H1 (cell line): Measurements from ENCODE around the gene CXCL6. TPM values are rescaled to one million over a fixed set of nuclear protein-coding genes. Genes with fewer than 3 reads are reported as not detected.
A peak's percentile ranks its signal among the peaks of the same experiment; 100 is the strongest.

Experiments used
- CTCF ChIA-PET: fragments of 300-600 bp; sonication (Branson Sonifier 250); formaldehyde crosslinking; loops from one replicate; lab custom pipeline; 2021; ENCODE audit not compliant: partially characterized antibody; lab: Charles Lee
- POLR2A ChIA-PET: fragments of 300-600 bp; sonication (Branson Sonifier 250); formaldehyde crosslinking; loops from one replicate; lab custom pipeline; 2021; ENCODE audit warnings: inconsistent platforms; ENCODE audit not compliant: partially characterized antibody; lab: Charles Lee
- DNase-seq, 2 experiments: peaks; one replicate each; pipeline versions ENCODE4 v3.0.0 to v3.0.0-alpha.2; 2010 to 2022; ENCODE audit warnings: low spot score in 2 of 2, low read depth in 1 of 2, mixed read lengths in 1 of 2
- FAIRE-seq: peaks from 2 replicates; lab custom pipeline; 2011; peaks lifted over from hg19 to GRCh38; lab: Jason Lieb, UNC
- H2AFZ ChIP-seq: 2 replicates; pipeline ENCODE4 v1.8.1; 2012; ENCODE audit warnings: low read length, inconsistent platforms
- H2AK5ac ChIP-seq: 2 replicates; pipeline ENCODE4 v1.6.1; 2013; ENCODE audit warnings: low read depth, low read length
- H2BK120ac ChIP-seq: replicated peaks from 2 replicates; pipeline ENCODE3; 2013; ENCODE audit warnings: low read depth, low read length, inconsistent platforms
- H2BK12ac ChIP-seq: 2 replicates; pipeline ENCODE4 v1.6.1; 2013; ENCODE audit warnings: low read depth, low read length
- H2BK15ac ChIP-seq: 2 replicates; pipeline ENCODE4 v1.6.1; 2013; ENCODE audit warnings: low read length
- H2BK20ac ChIP-seq: 2 replicates; pipeline ENCODE4 v1.6.1; 2013; ENCODE audit warnings: low read length
- H2BK5ac ChIP-seq: 2 replicates; pipeline ENCODE4 v1.6.1; 2013; ENCODE audit warnings: low read depth, low read length
- H3K14ac ChIP-seq: 2 replicates; pipeline ENCODE4 v1.6.1; 2013; ENCODE audit warnings: inconsistent platforms; ENCODE audit not compliant: insufficient read length
- H3K18ac ChIP-seq: 2 replicates; pipeline ENCODE4 v1.6.1; 2013; ENCODE audit warnings: low read length; ENCODE audit errors: extremely low read depth
- H3K23ac ChIP-seq: 2 replicates; pipeline ENCODE4 v1.6.1; 2013; ENCODE audit warnings: inconsistent platforms; ENCODE audit not compliant: insufficient read length
- H3K23me2 ChIP-seq: 2 replicates; pipeline ENCODE4 v1.6.1; 2013; ENCODE audit warnings: low read depth, low read length
- H3K27ac ChIP-seq: 2 replicates; pipeline ENCODE4 v1.6.1; 2011; ENCODE audit warnings: low read depth, low read length, inconsistent platforms
- H3K27me3 ChIP-seq, 4 experiments: replicated peaks in 1 of 4; 1 replicate in 1 of 4; 2 replicates in 3 of 4; pipeline versions ENCODE4 v1.6.1 to v1.8.1; 2011 to 2013; ENCODE audit warnings: low read length in 3 of 4, mild to moderate bottlenecking in 3 of 4, inconsistent platforms in 2 of 4, mixed read lengths in 2 of 4, moderate library complexity in 1 of 4; ENCODE audit not compliant: control insufficient read depth in 3 of 4, insufficient read depth in 3 of 4; ENCODE audit errors: extremely low read depth in 1 of 4
- H3K36me3 ChIP-seq, 4 experiments: 2 replicates each; pipeline versions ENCODE4 v1.6.1 to v1.8.1; 2011 to 2013; ENCODE audit warnings: mild to moderate bottlenecking in 4 of 4, low read length in 3 of 4, moderate library complexity in 2 of 4, control low read depth in 1 of 4, inconsistent platforms in 1 of 4; ENCODE audit not compliant: insufficient read depth in 4 of 4, control insufficient read depth in 2 of 4
- H3K4ac ChIP-seq: replicated peaks from 2 replicates; pipeline ENCODE3; 2013; ENCODE audit warnings: low read length, low read depth, mixed read lengths, inconsistent platforms; ENCODE audit not compliant: insufficient read length
- H3K4me1 ChIP-seq, 4 experiments: replicated peaks in 1 of 4; 1 replicate in 1 of 4; 2 replicates in 3 of 4; pipeline versions ENCODE4 v1.6.1 to v1.8.1; 2011 to 2013; ENCODE audit warnings: low read length in 3 of 4, inconsistent platforms in 2 of 4, mixed read lengths in 1 of 4; ENCODE audit not compliant: insufficient read depth in 4 of 4, control insufficient read depth in 3 of 4
- H3K4me2 ChIP-seq, 2 experiments: 2 replicates each; pipeline versions ENCODE4 v1.6.1 to v1.8.1; 2011 to 2013; ENCODE audit warnings: low read depth in 2 of 2, low read length in 2 of 2, control low read depth in 1 of 2, inconsistent platforms in 1 of 2, mild to moderate bottlenecking in 1 of 2; ENCODE audit not compliant: insufficient read depth in 1 of 2
- H3K4me3 ChIP-seq, 4 experiments: fragments of 200-600, 300-600 bp in 1 of 4; sonication (generic), shearing (Covaris generic), sonication (Bioruptor Twin) in 1 of 4; 2 replicates each; pipeline versions ENCODE4 v1.5.1 to v1.8.1; 2011 to 2016; ENCODE audit warnings: low read length in 4 of 4, low read depth in 3 of 4, control low read depth in 2 of 4, inconsistent platforms in 2 of 4, mild to moderate bottlenecking in 2 of 4, mixed read lengths in 1 of 4, moderate library complexity in 1 of 4; ENCODE audit not compliant: insufficient read depth in 2 of 4; ENCODE audit errors: extremely low read depth in 1 of 4
- H3K56ac ChIP-seq: replicated peaks from 2 replicates; pipeline ENCODE3; 2013; ENCODE audit warnings: low read depth, mild to moderate bottlenecking, mixed read lengths, low read length, inconsistent platforms; ENCODE audit not compliant: insufficient read length
- H3K79me1 ChIP-seq: 2 replicates; pipeline ENCODE4 v1.6.1; 2013; ENCODE audit warnings: low read depth, low read length, control low read depth
- H3K79me2 ChIP-seq, 2 experiments: 2 replicates each; pipeline versions ENCODE4 v1.6.1 to v1.8.1; 2012 to 2013; ENCODE audit warnings: low read length in 2 of 2, mild to moderate bottlenecking in 2 of 2, inconsistent platforms in 1 of 2; ENCODE audit not compliant: insufficient read depth in 2 of 2, control insufficient read depth in 1 of 2
- H3K9ac ChIP-seq, 4 experiments: replicated peaks in 1 of 4; 1 replicate in 1 of 4; 2 replicates in 3 of 4; pipeline versions ENCODE4 v1.6.1 to v1.8.1; 2011 to 2013; ENCODE audit warnings: low read depth in 3 of 4, low read length in 3 of 4, control low read depth in 2 of 4, mild to moderate bottlenecking in 2 of 4, moderate library complexity in 2 of 4, inconsistent platforms in 1 of 4; ENCODE audit errors: extremely low read depth in 1 of 4
- H3K9me3 ChIP-seq, 2 experiments: 2 replicates each; pipeline versions ENCODE4 v1.6.1 to v1.8.1; 2012 to 2013; ENCODE audit warnings: mild to moderate bottlenecking in 2 of 2, moderate library complexity in 2 of 2, control low read depth in 1 of 2, inconsistent platforms in 1 of 2, low read depth in 1 of 2, low read length in 1 of 2, mixed read lengths in 1 of 2; ENCODE audit not compliant: insufficient read depth in 2 of 2
- H4K20me1 ChIP-seq, 2 experiments: replicated peaks in 1 of 2; 2 replicates each; pipeline versions ENCODE3 to v1.8.1; 2011 to 2013; ENCODE audit warnings: inconsistent platforms in 2 of 2, low read length in 2 of 2, mild to moderate bottlenecking in 1 of 2; ENCODE audit not compliant: insufficient read depth in 2 of 2, control insufficient read depth in 1 of 2
- H4K5ac ChIP-seq: 2 replicates; pipeline ENCODE4 v1.6.1; 2013; ENCODE audit warnings: low read length, low read depth, mixed read lengths, inconsistent platforms; ENCODE audit not compliant: insufficient read length
- H4K8ac ChIP-seq: 2 replicates; pipeline ENCODE4 v1.8.0; 2013; ENCODE audit warnings: mild to moderate bottlenecking, moderate library complexity, low read length, inconsistent platforms; ENCODE audit not compliant: insufficient read depth; ENCODE audit errors: extremely low read depth
- H4K91ac ChIP-seq: replicated peaks from 2 replicates; pipeline ENCODE3; 2013; ENCODE audit warnings: low read length, mixed read lengths, inconsistent platforms; ENCODE audit not compliant: insufficient read length
- WGBS, 2 experiments: shearing (Covaris generic) in 1 of 2; methylation state at CpG; one replicate each; pipeline versions ENCODE4 v1.1.6 to v1.1.7; 2013 to 2015; ENCODE audit warnings: low lambda C conversion rate in 2 of 2, mixed read lengths in 2 of 2, inconsistent platforms in 1 of 2, low coverage in 1 of 2, missing lambda C conversion rate in 1 of 2; ENCODE audit not compliant: insufficient replicate concordance in 2 of 2, insufficient coverage in 1 of 2, insufficient read length in 1 of 2; ENCODE audit errors: extremely low coverage in 1 of 2, missing lambda C conversion rate in 1 of 2; 5-methylcytosine and 5-hydroxymethylcytosine counted together
- polyA plus RNA-seq, 7 experiments: library from polyadenylated mRNA; depleted of rRNA in 3 of 7; stranded (reverse) in 5 of 7; unstranded in 2 of 7; fragments of >200 nt in 5 of 7; fragments of 200-250 nt in 2 of 7; gene quantifications; 1 replicate in 5 of 7; 2 replicates in 1 of 7; 4 replicates in 1 of 7; pipeline versions ENCODE4 v1.2.1 to v1.2.3, GENCODE V29; 2011 to 2013; ENCODE audit warnings: missing spikeins in 2 of 7, mixed read lengths in 2 of 7
- total RNA-seq: library from RNA; stranded (reverse); fragmentation: NEBNext Ultra II Directional; extraction: Animal tissue kit (Norgen Biotek cat#: 25700); gene quantifications from 2 replicates; pipeline ENCODE4 v1.2.1, GENCODE V29; 2021

Gene CXCL6
- total and polyA plus RNA-seq, 2 of the 8 experiments (the other 6 are each of a cell fraction or from before 2014, with no cell fraction given) = 6.3 to 8.0 TPM

GRCh38 chr4:73832651-73833237 is 3.7 kb upstream of the CXCL6 start:
- no peaks in the 10 kb centered on the region; a peak in 1 of 7 replicates for H3K27me3 ChIP-seq
- no peak overlapping the region for H3K18ac ChIP-seq
- peaks cover 4% of the 10 kb centered on the region; the same call in 1 of the 2 replicates for H3K23me2 ChIP-seq
- H3K4me1 ChIP-seq = no peaks in the 10 kb centered on the region
- no peak overlapping the region for H4K5ac ChIP-seq
- no peak overlapping the region for H3K14ac ChIP-seq
- H2AFZ ChIP-seq = peak overlapping the region; percentile 76; the same call in 1 of the 2 replicates
- ChIA-PET POLR2A (no interaction called here), CTCF (no interaction called here)
- H3K36me3 ChIP-seq = no peaks in the 10 kb centered on the region; a peak in 1 of 8 replicates
- no peak overlapping the region for H3K4me3 ChIP-seq
- no peak overlapping the region for H2BK5ac ChIP-seq
- no peak overlapping the region for H2BK15ac ChIP-seq
- H3K23ac ChIP-seq = no peak overlapping the region
- no peak overlapping the region for H2BK12ac ChIP-seq
- H3K9ac ChIP-seq = no peak overlapping the region
- 0 out of 4 replicates have a peak, but pooled peaks cover 0 to under 1% of the 10 kb centered on the region in 2 experiments for H3K9me3 ChIP-seq
- no peak overlapping the region for H3K4ac ChIP-seq
- H4K8ac ChIP-seq = no peak overlapping the region
- H4K91ac ChIP-seq = no peak overlapping the region
- FAIRE-seq (no peak), DNase-seq (no peak)
- no peak overlapping the region for H3K56ac ChIP-seq
- H2AK5ac ChIP-seq = no peak overlapping the region
- no peak overlapping the region for H2BK20ac ChIP-seq
- no peaks in the 10 kb centered on the region for H3K79me1 ChIP-seq
- H3K4me2 ChIP-seq = no peak overlapping the region
- H4K20me1 ChIP-seq = no peaks in the 10 kb centered on the region
- no peaks in the 10 kb centered on the region for H3K79me2 ChIP-seq
- no peak overlapping the region for H2BK120ac ChIP-seq
- H3K27ac ChIP-seq = no peak overlapping the region
- WGBS, 2 experiments = 93% methylated on average over 1 of the region's 1 CpG; no CpG with 5 or more reads in 1 of the 2 experiments
